HepG2 (cell line): ENCODE data around the gene TSHZ1. TPM values are rescaled to one million over a fixed set of nuclear protein-coding genes. Genes with fewer than 3 reads are reported as not detected.

Experiments
- ATAC-seq: fragments of 200-7000 bp; cut with Tn5 transposase; 3 replicates; pipeline ENCODE4 v1.9.1; 2020; ENCODE audit warnings: mild to moderate bottlenecking, moderate library complexity
- BruUV-seq: library from RNA; stranded (reverse); fragments of 400-500 nt; replicated peaks from 2 replicates; lab custom pipeline; 2021; lab: Mats Ljungman, UMichigan
- CTCF ChIA-PET: fragments of 300-600 bp; formaldehyde crosslinking; extraction: SDS; loops from one replicate; lab custom pipeline; 2021; ENCODE audit warnings: low total read pairs, inconsistent platforms, low intra/inter-chr PET ratio; lab: Yijun Ruan, JAX
- POLR2A ChIA-PET: fragments of 350-600 bp; sonication (Branson Sonifier 250); formaldehyde crosslinking; loops from one replicate; lab custom pipeline; 2020; ENCODE audit warnings: antibody characterized with exemption, inconsistent platforms; lab: Yijun Ruan, JAX
- DNase-seq: peaks from one replicate; pipeline ENCODE4 v3.0.0-alpha.2; 2015; ENCODE audit warnings: low spot score
- FAIRE-seq: peaks from 3 replicates; lab custom pipeline; 2011; peaks lifted over from hg19 to GRCh38; lab: Jason Lieb, UNC
- H2AFZ ChIP-seq: one replicate; pipeline ENCODE4 v1.6.1; 2011; ENCODE audit warnings: low read length, inconsistent platforms
- H3K27ac ChIP-seq: fragments of 300-600 bp; 3 replicates; pipeline ENCODE4 v1.8.0; 2011; ENCODE audit warnings: mixed run types, mild to moderate bottlenecking, mixed read lengths, low read length, inconsistent platforms; ENCODE audit not compliant: insufficient read depth; ENCODE audit errors: extremely low read length
- H3K27me3 ChIP-seq, 2 experiments: fragments of 200-600 bp in 1 of 2; 2 replicates in 1 of 2; 3 replicates in 1 of 2; pipeline versions ENCODE4 v1.6.0 to v1.8.0; 2011; ENCODE audit warnings: low read length in 2 of 2, mild to moderate bottlenecking in 2 of 2, moderate library complexity in 2 of 2, inconsistent platforms in 1 of 2; ENCODE audit not compliant: insufficient read depth in 2 of 2, control insufficient read depth in 1 of 2
- H3K36me3 ChIP-seq, 2 experiments: fragments of 200-600 bp in 1 of 2; replicated peaks in 1 of 2; 2 replicates in 1 of 2; 3 replicates in 1 of 2; pipeline versions ENCODE4 v1.5.1 to v1.8.0; 2011; ENCODE audit warnings: low read length in 2 of 2, inconsistent platforms in 1 of 2; ENCODE audit not compliant: insufficient read depth in 2 of 2, control insufficient read depth in 1 of 2
- H3K4me1 ChIP-seq: 2 replicates; pipeline ENCODE4 v1.5.1; 2012; ENCODE audit warnings: low read length, inconsistent platforms; ENCODE audit not compliant: insufficient read depth
- H3K4me2 ChIP-seq: 2 replicates; pipeline ENCODE4 v1.6.0; 2011; ENCODE audit warnings: low read depth, low read length, inconsistent platforms
- H3K4me3 ChIP-seq, 3 experiments: fragments of 200-600 bp in 1 of 3; sonication (generic), shearing (Covaris generic) in 1 of 3; replicated peaks in 1 of 3; 2 replicates each; pipeline ENCODE4 v1.5.1; 2011 to 2016; ENCODE audit warnings: low read length in 3 of 3, inconsistent platforms in 2 of 3, low read depth in 2 of 3, mild to moderate bottlenecking in 2 of 3, control low read depth in 1 of 3, mixed read lengths in 1 of 3; ENCODE audit not compliant: insufficient read depth in 1 of 3
- H3K79me2 ChIP-seq: one replicate; pipeline ENCODE4 v1.6.1; 2011; ENCODE audit warnings: low read length, inconsistent platforms; ENCODE audit not compliant: insufficient read depth
- H3K9ac ChIP-seq: 2 replicates; pipeline ENCODE4 v1.6.0; 2011; ENCODE audit warnings: mild to moderate bottlenecking, low read depth, low read length, inconsistent platforms; ENCODE audit not compliant: insufficient read depth
- H3K9me3 ChIP-seq: 2 replicates; pipeline ENCODE4 v1.5.1; 2012; ENCODE audit warnings: mild to moderate bottlenecking, low read length
- H4K20me1 ChIP-seq: 2 replicates; pipeline ENCODE4 v1.6.0; 2011; ENCODE audit warnings: inconsistent platforms, mild to moderate bottlenecking, low read length, moderate library complexity; ENCODE audit not compliant: insufficient read depth
- AKAP8 ChIP-seq: sonication (generic); formaldehyde crosslinking; IDR thresholded peaks from 2 replicates; pipeline ENCODE4 v1.5.1; 2020; ENCODE audit warnings: mild to moderate bottlenecking, missing genetic modification reagents
- ARNTL ChIP-seq: sonication (generic); formaldehyde crosslinking; IDR thresholded peaks from 2 replicates; pipeline ENCODE4 v1.4.0; 2020; ENCODE audit warnings: mild to moderate bottlenecking, missing genetic modification reagents
- EP300 ChIP-seq, 3 experiments: sonication (generic) in 1 of 3; formaldehyde crosslinking in 1 of 3; IDR thresholded peaks; 2 replicates each; pipeline versions ENCODE4 v1.5.1 to v1.6.1; 2011 to 2020; ENCODE audit warnings: low read depth in 2 of 3, low read length in 2 of 3, borderline replicate concordance in 1 of 3, improper control_type of control experiment in 1 of 3, mild to moderate bottlenecking in 1 of 3, missing genetic modification reagents in 1 of 3, moderate library complexity in 1 of 3
- FOXA1 ChIP-seq, 2 experiments: fragments of 450-650 bp in 1 of 2; sonication (generic) in 1 of 2; formaldehyde crosslinking in 1 of 2; IDR thresholded peaks; 2 replicates each; pipeline versions ENCODE4 v1.4.0 to v1.6.1; 2016 to 2020; ENCODE audit warnings: missing genetic modification reagents in 1 of 2
- GATAD2A ChIP-seq: IDR thresholded peaks from 2 replicates; pipeline ENCODE4 v1.6.1; 2016
- IKZF4 ChIP-seq: sonication (generic); formaldehyde crosslinking; IDR thresholded peaks from 2 replicates; pipeline ENCODE4 v1.5.1; 2020; ENCODE audit warnings: borderline replicate concordance, mild to moderate bottlenecking, low read depth, missing genetic modification reagents; ENCODE audit errors: not compliant biosample characterization
- MZF1 ChIP-seq: sonication (generic); formaldehyde crosslinking; IDR thresholded peaks from 2 replicates; pipeline ENCODE4 v1.8.1; 2023; ENCODE audit warnings: mild to moderate bottlenecking, missing genetic modification reagents, borderline replicate concordance
- NR1H2 ChIP-seq: sonication (generic); formaldehyde crosslinking; IDR thresholded peaks from 2 replicates; pipeline ENCODE4 v1.8.1; 2022; ENCODE audit warnings: low read depth, missing genetic modification reagents, borderline replicate concordance
- PCBP1 ChIP-seq: fragments of 200-400 bp; formaldehyde crosslinking; IDR thresholded peaks from 2 replicates; pipeline ENCODE4 v1.6.1; 2017; ENCODE audit warnings: mild to moderate bottlenecking, low read depth, low read length, borderline replicate concordance
- PHF20 ChIP-seq: sonication (generic); formaldehyde crosslinking; IDR thresholded peaks from 2 replicates; pipeline ENCODE4 v1.5.0; 2020; ENCODE audit warnings: mild to moderate bottlenecking, missing genetic modification reagents
- RBM39 ChIP-seq: fragments of 200-400 bp; formaldehyde crosslinking; IDR thresholded peaks from one replicate; pipeline ENCODE4 v1.6.1; 2018; ENCODE audit warnings: antibody characterized with exemption, mild to moderate bottlenecking, low read depth, low read length; ENCODE audit not compliant: poor library complexity, severe bottlenecking
- TEAD2 ChIP-seq: sonication (generic); formaldehyde crosslinking; IDR thresholded peaks from 2 replicates; pipeline ENCODE4 v1.9.0; 2021; ENCODE audit warnings: missing genetic modification reagents
- ZBTB10 ChIP-seq: sonication (generic); formaldehyde crosslinking; IDR thresholded peaks from 2 replicates; pipeline ENCODE4 v1.4.0; 2020; ENCODE audit warnings: missing genetic modification reagents, borderline replicate concordance
- ZNF18 ChIP-seq: sonication (generic); formaldehyde crosslinking; IDR thresholded peaks from 2 replicates; pipeline ENCODE4 v1.8.0; 2022; ENCODE audit warnings: mild to moderate bottlenecking, missing genetic modification reagents; ENCODE audit not compliant: insufficient replicate concordance
- ZNF577 ChIP-seq: sonication (generic); formaldehyde crosslinking; IDR thresholded peaks from 2 replicates; pipeline ENCODE4 v1.4.0; 2020; ENCODE audit warnings: mild to moderate bottlenecking, low read depth, missing genetic modification reagents, borderline replicate concordance
- ZNF597 ChIP-seq: sonication (generic); formaldehyde crosslinking; IDR thresholded peaks from 2 replicates; pipeline ENCODE4 v1.5.0; 2020; ENCODE audit warnings: missing genetic modification reagents
- ZNF720 ChIP-seq: sonication (generic); formaldehyde crosslinking; IDR thresholded peaks from 2 replicates; pipeline ENCODE4 v1.4.0; 2020; ENCODE audit warnings: missing genetic modification reagents
- ZNF883 ChIP-seq: sonication (generic); formaldehyde crosslinking; IDR thresholded peaks from 2 replicates; pipeline ENCODE4 v1.5.1; 2020; ENCODE audit warnings: mild to moderate bottlenecking, missing genetic modification reagents; ENCODE audit errors: not compliant biosample characterization
- WGBS: methylation state at CpG from one replicate; pipeline ENCODE4 v1.1.6; 2017; ENCODE audit warnings: low lambda C conversion rate; 5-methylcytosine and 5-hydroxymethylcytosine counted together
- in situ Hi-C: cut with HindIII; loops from 2 replicates; pipeline ENCODE4 v1.10.0; 2017; ENCODE audit warnings: low pct_unique_long_range_greater_than_20kb; ENCODE audit not compliant: extremely low pct_ligation_motif_present
- intact Hi-C: fragments of 100-400 bp; cut with micrococcal nuclease; formaldehyde crosslinking; loops from one replicate; pipeline ENCODE4 v1.10.0; 2022; ENCODE audit not compliant: unreplicated experiment
- polyA plus RNA-seq, 8 experiments: library from polyadenylated mRNA; depleted of rRNA in 3 of 8; stranded (reverse) in 7 of 8; unstranded in 1 of 8; fragments of >200 nt; fragmentation: Illumina TruSeq in 4 of 8; extraction: Trizol in 4 of 8; gene quantifications; 2 replicates each; pipeline versions ENCODE4 v1.2.1 to v1.2.3, GENCODE V29; 2011 to 2016; ENCODE audit warnings: low read depth in 4 of 8, missing spikeins in 1 of 8, mixed read lengths in 1 of 8; ENCODE audit not compliant: insufficient read depth in 1 of 8
- total RNA-seq, 5 experiments: library from RNA; depleted of rRNA; stranded (reverse); fragments of >200 nt; fragmentation: Illumina TruSeq; extraction: Trizol; gene quantifications; 2 replicates each; pipeline ENCODE4 v1.2.3, GENCODE V29; 2016; ENCODE audit warnings: low read depth in 1 of 5

Gene TSHZ1
- total and polyA plus RNA-seq, 2 of the 13 experiments (the other 11 are each of a cell fraction or from before 2014, with no cell fraction given), result 2.5 to 2.7 TPM

GRCh38 chr18:75183973-75184493 is 26.6 kb upstream of the TSHZ1 start:
- Histone ChIP-seq H3K27ac (no peak overlapping the region), H4K20me1 (no peaks in the 10 kb centered on the region), H3K9me3 (no peaks in the 10 kb centered on the region), H3K36me3 (no peaks in the 10 kb centered on the region), H3K79me2 (no peaks in the 10 kb centered on the region), H3K4me2 (no peak overlapping the region), H3K9ac (no peak overlapping the region), H2AFZ (no peak overlapping the region), H3K4me3 (no peak overlapping the region), H3K4me1 (no peaks in the 10 kb centered on the region), H3K27me3 (peaks cover 0 to 4% of the 10 kb centered on the region in 2 experiments; a peak in 1 of 5 replicates)
- intact Hi-C loops (no loop called here), in situ Hi-C loops (no loop called here)
- ChIA-PET CTCF (no interaction called here), POLR2A (no interaction called here)
- no peak for TF ChIP-seq PHF20
- TF ChIP-seq MZF1, result no peak
- no peak for TF ChIP-seq EP300 (IDR thresholded peaks at IDR 0.05; ENCODE audit: low read depth in 2 of 2, low read length in 2 of 2)
- TF ChIP-seq EP300 (CRISPR knock-in tag; IDR thresholded peaks at IDR 0.05; ENCODE audit: borderline replicate concordance), result no peak
- TF ChIP-seq FOXA1 (IDR thresholded peaks at IDR 0.05), result no peak
- no peak for TF ChIP-seq FOXA1 (CRISPR knock-in tag; IDR thresholded peaks at IDR 0.05)
- no peak for TF ChIP-seq ZNF720 (CRISPR knock-in tag)
- no peak for TF ChIP-seq ZNF577
- TF ChIP-seq GATAD2A (CRISPR knock-in tag), result no peak
- no peak for TF ChIP-seq ZNF18 (CRISPR knock-in tag)
- no peak for TF ChIP-seq RBM39
- no peak for TF ChIP-seq ZBTB10 (CRISPR knock-in tag)
- TF ChIP-seq PCBP1, result no peak
- TF ChIP-seq AKAP8 (CRISPR knock-in tag), result no peak
- TF ChIP-seq TEAD2 (CRISPR knock-in tag), result no peak
- TF ChIP-seq ZNF883 (CRISPR knock-in tag), result no peak
- TF ChIP-seq IKZF4 (CRISPR knock-in tag), result no peak
- no peak for TF ChIP-seq NR1H2 (CRISPR knock-in tag)
- TF ChIP-seq ARNTL (CRISPR knock-in tag), result no peak
- no peak for TF ChIP-seq ZNF597
- no TSS peak for BruUV-seq
- DNase-seq (no peak), FAIRE-seq (no peak), ATAC-seq (no peak)
- WGBS, result 71% methylated on average over 8 of the region's 14 CpGs
